Retinal pigment epithelial cell (primary cell): ENCODE measurements around the gene MYH15.

Experiments used
- DNase-seq: peaks from one replicate; pipeline ENCODE4 v3.0.0-alpha.2; 2010; ENCODE audit warnings: low read depth
- H3K4me3 ChIP-seq: 2 replicates; pipeline ENCODE4 v1.5.1; 2011; ENCODE audit warnings: mild to moderate bottlenecking, low read length, control low read depth, moderate library complexity
- CTCF ChIP-seq: conservative IDR thresholded peaks from 2 replicates; pipeline ENCODE4 v1.5.1; 2011; ENCODE audit warnings: low read depth, low read length, control low read depth, inconsistent platforms

Gene MYH15

GRCh38 chr3:108548304-108548703, 37.9 kb upstream of the MYH15 start:
- no peak for DNase-seq
- TF ChIP-seq CTCF = no peak
- H3K4me3 ChIP-seq = no peak overlapping the region

- no peak overlapping the region for H3K4me3 ChIP-seq
- TF ChIP-seq CTCF = no peak
Measured at GRCh38 chr3:108546692-108547091, 36.3 kb upstream of the MYH15 start.

GRCh38 chr3:108546247-108546646, 35.9 kb upstream of the MYH15 start:
- DNase-seq = no peak
- H3K4me3 ChIP-seq = no peak overlapping the region
- no peak for TF ChIP-seq CTCF

More at GRCh38 chr3:108546692-108547091, 36.3 kb upstream of the MYH15 start:
- DNase-seq = no peak

- no peak for DNase-seq
- H3K4me3 ChIP-seq = no peak overlapping the region
- TF ChIP-seq CTCF = no peak
Measured at GRCh38 chr3:108538083-108538482, 27.7 kb upstream of the MYH15 start.

- no peak overlapping the region for H3K4me3 ChIP-seq
- TF ChIP-seq CTCF = no peak
- no peak for DNase-seq
Measured at GRCh38 chr3:108528459-108529252, 18.3 kb upstream of the MYH15 start.

GRCh38 chr3:108527817-108528216, 17.4 kb upstream of the MYH15 start:
- no peak for DNase-seq
- H3K4me3 ChIP-seq = no peak overlapping the region
- no peak for TF ChIP-seq CTCF

GRCh38 chr3:108527109-108527508, 16.7 kb upstream of the MYH15 start:
- TF ChIP-seq CTCF = no peak
- no peak overlapping the region for H3K4me3 ChIP-seq
- peak; percentile 43 for DNase-seq
